ENCODE measurements around the gene MYT1.

DNA sequence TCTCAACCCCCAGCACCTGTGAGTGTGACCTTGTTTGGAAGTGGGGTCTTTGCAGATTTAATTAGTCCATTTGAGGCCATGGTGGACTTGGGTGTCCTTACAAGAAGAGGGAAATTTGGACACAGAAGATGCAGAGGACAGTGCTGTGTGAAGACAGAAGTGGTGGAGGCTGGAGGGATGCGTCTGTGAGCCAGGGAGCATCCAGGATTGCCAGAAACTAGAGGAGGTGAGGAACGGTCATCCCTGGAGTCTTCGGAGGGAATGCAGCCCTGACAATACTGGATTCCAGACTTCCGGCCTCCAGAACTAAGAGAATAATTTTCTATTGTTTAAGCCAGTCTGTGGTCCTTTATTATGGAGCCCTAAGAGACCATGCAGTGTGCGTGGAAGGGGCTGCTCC lies 34.0 kb upstream of the MYT1 start:
- TF ChIP-seq POLR2A (IDR thresholded peaks at IDR 0.05; ENCODE audit: low read length) = no peak
- no peak for TF ChIP-seq GATA1 (IDR thresholded peaks at IDR 0.05; ENCODE audit: low read depth, low read length)

Data from erythroblast (primary cell).